ENCODE measurements around the gene IGFL2. TPM values are rescaled to one million over a fixed set of nuclear protein-coding genes. Genes with fewer than 3 reads are reported as not detected.
"Not testable (repeated sequence)": the region's sequence is repeated elsewhere in the genome, so short reads cannot be mapped to it uniquely, and the experiment has no call there.

Gene IGFL2
- polyA plus RNA-seq, 2 donors = 0.12 to 5.4 TPM

GRCh38 chr19:46184775-46185710 is 37.0 kb downstream of the IGFL2 start:
- not testable (repeated sequence) for H3K27ac ChIP-seq (ENCODE audit: low read depth in 2 of 2, low read length in 1 of 2); H3K4me1 ChIP-seq (ENCODE audit: control insufficient read depth in 2 of 2, insufficient read depth in 2 of 2, low read length in 1 of 2); H3K9me3 ChIP-seq (ENCODE audit: control insufficient read depth in 2 of 2, insufficient read depth in 1 of 2, low read depth in 1 of 2, low read length in 1 of 2); H3K27me3 ChIP-seq (ENCODE audit: control insufficient read depth in 1 of 2, insufficient read depth in 2 of 2, low read length in 2 of 2); H3K36me3 ChIP-seq (ENCODE audit: control insufficient read depth in 2 of 2, insufficient read depth in 2 of 2, low read length in 1 of 2); H3K4me3 ChIP-seq (ENCODE audit: low read depth in 1 of 2, low read length in 2 of 2)
- WGBS, 2 donors = 75 to 78% methylated on average over 6 of the region's 6 CpGs

GRCh38 chr19:46186101-46186716 is 38.2 kb downstream of the IGFL2 start:
- no peaks in the 10 kb centered on the region for H3K36me3 ChIP-seq (ENCODE audit: control insufficient read depth in 2 of 2, insufficient read depth in 2 of 2, low read length in 1 of 2)
- no peak overlapping the region for H3K27ac ChIP-seq (ENCODE audit: low read depth in 2 of 2, low read length in 1 of 2)
- H3K27me3 ChIP-seq (ENCODE audit: control insufficient read depth in 1 of 2, insufficient read depth in 2 of 2, low read length in 2 of 2) = no peaks in the 10 kb centered on the region
- no peaks in the 10 kb centered on the region for H3K9me3 ChIP-seq (ENCODE audit: control insufficient read depth in 2 of 2, insufficient read depth in 1 of 2, low read depth in 1 of 2, low read length in 1 of 2)
- H3K4me3 ChIP-seq (ENCODE audit: low read depth in 1 of 2, low read length in 2 of 2) = no peak overlapping the region
- 85 to 90% methylated on average over 20 of the region's 20 CpGs for WGBS, 2 donors
- H3K4me1 ChIP-seq (ENCODE audit: control insufficient read depth in 2 of 2, insufficient read depth in 2 of 2, low read length in 1 of 2) = no peaks in the 10 kb centered on the region

GRCh38 chr19:46186717-46187101 is 38.7 kb downstream of the IGFL2 start:
- Histone ChIP-seq H3K4me1 (ENCODE audit: control insufficient read depth in 2 of 2, insufficient read depth in 2 of 2, low read length in 1 of 2) (no peaks in the 10 kb centered on the region), H3K4me3 (ENCODE audit: low read depth in 1 of 2, low read length in 2 of 2) (no peak overlapping the region)

GRCh38 chr19:46189971-46190888 is 42.2 kb downstream of the IGFL2 start:
- no peaks in the 10 kb centered on the region for H3K36me3 ChIP-seq (ENCODE audit: control insufficient read depth in 2 of 2, insufficient read depth in 2 of 2, low read length in 1 of 2)
- H3K9me3 ChIP-seq (ENCODE audit: control insufficient read depth in 2 of 2, insufficient read depth in 1 of 2, low read depth in 1 of 2, low read length in 1 of 2) = no peaks in the 10 kb centered on the region
- no peak overlapping the region for H3K27ac ChIP-seq (ENCODE audit: low read depth in 2 of 2, low read length in 1 of 2)
- WGBS, 2 donors = 57 to 63% methylated on average over 8 of the region's 8 CpGs
- no peaks in the 10 kb centered on the region for H3K4me1 ChIP-seq (ENCODE audit: control insufficient read depth in 2 of 2, insufficient read depth in 2 of 2, low read length in 1 of 2)
- no peaks in the 10 kb centered on the region for H3K27me3 ChIP-seq (ENCODE audit: control insufficient read depth in 1 of 2, insufficient read depth in 2 of 2, low read length in 2 of 2)
- H3K4me3 ChIP-seq (ENCODE audit: low read depth in 1 of 2, low read length in 2 of 2) = no peak overlapping the region

More at GRCh38 chr19:46186717-46187101, 38.7 kb downstream of the IGFL2 start:
- Histone ChIP-seq H3K9me3 (ENCODE audit: control insufficient read depth in 2 of 2, insufficient read depth in 1 of 2, low read depth in 1 of 2, low read length in 1 of 2) (no peaks in the 10 kb centered on the region), H3K27ac (ENCODE audit: low read depth in 2 of 2, low read length in 1 of 2) (no peak overlapping the region), H3K27me3 (ENCODE audit: control insufficient read depth in 1 of 2, insufficient read depth in 2 of 2, low read length in 2 of 2) (no peaks in the 10 kb centered on the region), H3K36me3 (ENCODE audit: control insufficient read depth in 2 of 2, insufficient read depth in 2 of 2, low read length in 1 of 2) (no peaks in the 10 kb centered on the region)
- 38 to 41% methylated on average over 5 of the region's 5 CpGs for whole genome bisulfite sequencing, 2 donors

GRCh38 chr19:46191356-46191755 is 43.3 kb downstream of the IGFL2 start:
- no peaks in the 10 kb centered on the region for H3K9me3 ChIP-seq (ENCODE audit: control insufficient read depth in 2 of 2, insufficient read depth in 1 of 2, low read depth in 1 of 2, low read length in 1 of 2)
- WGBS, 2 donors = 70 to 75% methylated on average over 4 of the region's 4 CpGs
- no peak overlapping the region for H3K27ac ChIP-seq (ENCODE audit: low read depth in 2 of 2, low read length in 1 of 2)

GRCh38 chr19:46191972-46192371 is 43.9 kb downstream of the IGFL2 start:
- Histone ChIP-seq H3K36me3 (ENCODE audit: control insufficient read depth in 2 of 2, insufficient read depth in 2 of 2, low read length in 1 of 2) (no peaks in the 10 kb centered on the region), H3K9me3 (ENCODE audit: control insufficient read depth in 2 of 2, insufficient read depth in 1 of 2, low read depth in 1 of 2, low read length in 1 of 2) (no peaks in the 10 kb centered on the region), H3K27me3 (ENCODE audit: control insufficient read depth in 1 of 2, insufficient read depth in 2 of 2, low read length in 2 of 2) (no peaks in the 10 kb centered on the region), H3K4me3 (ENCODE audit: low read depth in 1 of 2, low read length in 2 of 2) (no peak overlapping the region), H3K27ac (ENCODE audit: low read depth in 2 of 2, low read length in 1 of 2) (peak overlapping the region in 1 of 2 donors; percentile 15), H3K4me1 (ENCODE audit: control insufficient read depth in 2 of 2, insufficient read depth in 2 of 2, low read length in 1 of 2) (peaks cover 4% of the 10 kb centered on the region in 2 donors)
- WGBS, 2 donors = 55 to 59% methylated on average over 3 of the region's 3 CpGs

More at GRCh38 chr19:46191356-46191755, 43.3 kb downstream of the IGFL2 start:
- Histone ChIP-seq H3K4me1 (ENCODE audit: control insufficient read depth in 2 of 2, insufficient read depth in 2 of 2, low read length in 1 of 2) (peaks cover under 1% of the 10 kb centered on the region in 2 donors), H3K27me3 (ENCODE audit: control insufficient read depth in 1 of 2, insufficient read depth in 2 of 2, low read length in 2 of 2) (no peaks in the 10 kb centered on the region), H3K36me3 (ENCODE audit: control insufficient read depth in 2 of 2, insufficient read depth in 2 of 2, low read length in 1 of 2) (no peaks in the 10 kb centered on the region), H3K4me3 (ENCODE audit: low read depth in 1 of 2, low read length in 2 of 2) (no peak overlapping the region)

GRCh38 chr19:46192626-46192991 is 44.6 kb downstream of the IGFL2 start:
- not testable (repeated sequence) for H3K36me3 ChIP-seq (ENCODE audit: control insufficient read depth in 2 of 2, insufficient read depth in 2 of 2, low read length in 1 of 2); H3K27ac ChIP-seq (ENCODE audit: low read depth in 2 of 2, low read length in 1 of 2); H3K9me3 ChIP-seq (ENCODE audit: control insufficient read depth in 2 of 2, insufficient read depth in 1 of 2, low read depth in 1 of 2, low read length in 1 of 2); H3K4me3 ChIP-seq (ENCODE audit: low read depth in 1 of 2, low read length in 2 of 2); H3K27me3 ChIP-seq (ENCODE audit: control insufficient read depth in 1 of 2, insufficient read depth in 2 of 2, low read length in 2 of 2)
- H3K4me1 ChIP-seq (ENCODE audit: control insufficient read depth in 2 of 2, insufficient read depth in 2 of 2, low read length in 1 of 2) = peaks cover 4 to 10% of the 10 kb centered on the region in 2 donors
- 77 to 78% methylated on average over 5 of the region's 5 CpGs for WGBS, 2 donors

GRCh38 chr19:46192992-46193650 is 45.1 kb downstream of the IGFL2 start:
- Histone ChIP-seq H3K36me3 (ENCODE audit: control insufficient read depth in 2 of 2, insufficient read depth in 2 of 2, low read length in 1 of 2) (no peaks in the 10 kb centered on the region), H3K27ac (ENCODE audit: low read depth in 2 of 2, low read length in 1 of 2) (no peak overlapping the region), H3K4me3 (ENCODE audit: low read depth in 1 of 2, low read length in 2 of 2) (no peak overlapping the region), H3K4me1 (ENCODE audit: control insufficient read depth in 2 of 2, insufficient read depth in 2 of 2, low read length in 1 of 2) (peaks cover 4 to 10% of the 10 kb centered on the region in 2 donors), H3K9me3 (ENCODE audit: control insufficient read depth in 2 of 2, insufficient read depth in 1 of 2, low read depth in 1 of 2, low read length in 1 of 2) (no peaks in the 10 kb centered on the region), H3K27me3 (ENCODE audit: control insufficient read depth in 1 of 2, insufficient read depth in 2 of 2, low read length in 2 of 2) (no peaks in the 10 kb centered on the region)
- 27 to 33% methylated on average over 11 of the region's 11 CpGs for WGBS, 2 donors

- peaks cover 4 to 10% of the 10 kb centered on the region in 2 donors for H3K4me1 ChIP-seq (ENCODE audit: control insufficient read depth in 2 of 2, insufficient read depth in 2 of 2, low read length in 1 of 2)
- no peaks in the 10 kb centered on the region for H3K9me3 ChIP-seq (ENCODE audit: control insufficient read depth in 2 of 2, insufficient read depth in 1 of 2, low read depth in 1 of 2, low read length in 1 of 2)
- no peak overlapping the region for H3K4me3 ChIP-seq (ENCODE audit: low read depth in 1 of 2, low read length in 2 of 2)
- no peaks in the 10 kb centered on the region for H3K36me3 ChIP-seq (ENCODE audit: control insufficient read depth in 2 of 2, insufficient read depth in 2 of 2, low read length in 1 of 2)
- H3K27me3 ChIP-seq (ENCODE audit: control insufficient read depth in 1 of 2, insufficient read depth in 2 of 2, low read length in 2 of 2) = no peaks in the 10 kb centered on the region
- no peak overlapping the region for H3K27ac ChIP-seq (ENCODE audit: low read depth in 2 of 2, low read length in 1 of 2)
- 79 to 87% methylated on average over 4 of the region's 4 CpGs for WGBS, 2 donors
Observed at GRCh38 chr19:46193678-46194077, 45.6 kb downstream of the IGFL2 start.

Measured in esophagus (tissue), 2 donors.